B cell (primary cell): ENCODE measurements around the gene RPL13. TPM values are rescaled to one million over a fixed set of nuclear protein-coding genes. Genes with fewer than 3 reads are reported as not detected.

Experiments used
- ATAC-seq: fragments of 200-7000 bp; cut with Tn5 transposase; one replicate; pipeline ENCODE4 v1.10.0; 2021; ENCODE audit warnings: low read depth, mild to moderate bottlenecking, moderate number of reproducible peaks, moderate library complexity
- CTCF ChIA-PET: fragments of 350-600 bp; sonication (Branson Sonifier 250); formaldehyde crosslinking; loops from one replicate; lab custom pipeline; 2021; ENCODE audit warnings: antibody characterized with exemption, inconsistent platforms; lab: Charles Lee
- POLR2A ChIA-PET: fragments of 350-600 bp; sonication (Branson Sonifier 250); formaldehyde crosslinking; loops from one replicate; lab custom pipeline; 2021; ENCODE audit warnings: antibody characterized with exemption; lab: Charles Lee
- DNase-seq: peaks from one replicate; pipeline ENCODE4 v3.0.0; 2013
- H2AFZ ChIP-seq: 2 replicates; pipeline ENCODE4 v1.6.1; 2012; ENCODE audit warnings: mild to moderate bottlenecking, low read depth, low read length; ENCODE audit not compliant: insufficient read depth, poor library complexity, severe bottlenecking
- H3K27ac ChIP-seq, 2 donors: 1 replicate in 1 of 2; 2 replicates in 1 of 2; pipeline ENCODE4 v1.5.1; 2012 to 2013; ENCODE audit warnings: low read length in 2 of 2, mild to moderate bottlenecking in 2 of 2, moderate library complexity in 1 of 2
- H3K27me3 ChIP-seq, 4 experiments: fragments of 200-600 bp in 1 of 4; sonication (generic) in 1 of 4; replicated peaks in 1 of 4; 1 replicate in 2 of 4; 2 replicates in 2 of 4; pipeline versions ENCODE4 v1.6.1 to v1.7.0; 2013 to 2016; ENCODE audit warnings: low read length in 3 of 4, mild to moderate bottlenecking in 2 of 4, mixed read lengths in 1 of 4, moderate library complexity in 1 of 4; ENCODE audit not compliant: insufficient read depth in 4 of 4, control insufficient read depth in 3 of 4; ENCODE audit errors: control extremely low read depth in 1 of 4
- H3K36me3 ChIP-seq, 2 experiments: replicated peaks in 1 of 2; 1 replicate in 1 of 2; 2 replicates in 1 of 2; pipeline versions ENCODE4 v1.6.1 to v1.7.1; 2013; ENCODE audit warnings: low read length in 1 of 2; ENCODE audit not compliant: insufficient read depth in 2 of 2, control insufficient read depth in 1 of 2; ENCODE audit errors: control extremely low read depth in 1 of 2, extremely low read depth in 1 of 2
- H3K4me1 ChIP-seq, 2 donors: fragments of 200-600 bp in 1 of 2; sonication (generic) in 1 of 2; 1 replicate in 1 of 2; 2 replicates in 1 of 2; pipeline versions ENCODE4 v1.5.1 to v1.6.1; 2013 to 2017; ENCODE audit warnings: low read length in 2 of 2; ENCODE audit not compliant: control insufficient read depth in 2 of 2, insufficient read depth in 2 of 2
- H3K4me2 ChIP-seq: replicated peaks from 2 replicates; pipeline ENCODE3; 2012; ENCODE audit warnings: mild to moderate bottlenecking, low read depth, low read length; ENCODE audit not compliant: poor library complexity, severe bottlenecking
- H3K4me3 ChIP-seq, 5 experiments: fragments of 200-600 bp in 1 of 5; sonication (generic) in 1 of 5; 1 replicate in 3 of 5; 2 replicates in 2 of 5; pipeline versions ENCODE4 v1.5.1 to v1.7.0; 2011 to 2016; ENCODE audit warnings: low read length in 4 of 5, mild to moderate bottlenecking in 4 of 5, low read depth in 2 of 5, control low read depth in 1 of 5, moderate library complexity in 1 of 5; ENCODE audit not compliant: insufficient read depth in 1 of 5; ENCODE audit errors: control extremely low read depth in 1 of 5, extremely low read depth in 1 of 5
- H3K79me2 ChIP-seq: fragments of 200-600 bp; sonication (generic); one replicate; pipeline ENCODE4 v1.6.0; 2016; ENCODE audit warnings: low read length; ENCODE audit not compliant: control insufficient read depth, insufficient read depth
- H3K9ac ChIP-seq: fragments of 200-600 bp; sonication (generic); 2 replicates; pipeline ENCODE4 v1.6.1; 2017; ENCODE audit warnings: mild to moderate bottlenecking, low read length, moderate library complexity
- H3K9me3 ChIP-seq, 3 donors: one replicate each; pipeline versions ENCODE4 v1.6.1 to v1.7.1; 2013; ENCODE audit warnings: low read length in 2 of 3; ENCODE audit not compliant: control insufficient read depth in 2 of 3, insufficient read depth in 1 of 3; ENCODE audit errors: control extremely low read depth in 1 of 3
- H4K20me1 ChIP-seq: 2 replicates; pipeline ENCODE4 v1.6.0; 2012; ENCODE audit warnings: mild to moderate bottlenecking, low read length; ENCODE audit not compliant: insufficient read depth, control insufficient read depth, poor library complexity, severe bottlenecking
- H3K27ac Mint-ChIP-seq: one replicate; pipeline ENCODE4 v1.8.0; 2021; ENCODE audit warnings: mixed read lengths
- H3K27me3 Mint-ChIP-seq: one replicate; pipeline ENCODE4 v1.8.0; 2021; ENCODE audit warnings: mixed read lengths
- H3K4me1 Mint-ChIP-seq: one replicate; pipeline ENCODE4 v1.8.0; 2021; ENCODE audit warnings: mixed read lengths
- H3K4me3 Mint-ChIP-seq: one replicate; pipeline ENCODE4 v1.8.0; 2021; ENCODE audit warnings: mixed read lengths
- H3K9me3 Mint-ChIP-seq: one replicate; pipeline ENCODE4 v1.8.0; 2022; ENCODE audit warnings: mixed read lengths; ENCODE audit not compliant: insufficient read depth
- EZH2 ChIP-seq: IDR thresholded peaks from 2 replicates; pipeline ENCODE4 v1.6.1; 2012; ENCODE audit warnings: borderline replicate concordance, low read depth, mild to moderate bottlenecking, moderate library complexity, low read length; ENCODE audit not compliant: insufficient read depth, poor library complexity, severe bottlenecking
- WGBS: methylation state at CpG from one replicate; pipeline ENCODE4 v1.1.5; 2013; ENCODE audit warnings: missing lambda C conversion rate; ENCODE audit not compliant: insufficient coverage; 5-methylcytosine and 5-hydroxymethylcytosine counted together
- intact Hi-C: fragments of 100-400 bp; cut with micrococcal nuclease; formaldehyde crosslinking; loops from one replicate; pipeline ENCODE4 v1.10.0; 2022
- polyA plus RNA-seq: library from polyadenylated mRNA; depleted of rRNA; stranded (reverse); fragments of >200 nt; gene quantifications from 2 replicates; pipeline ENCODE4 v1.2.3, GENCODE V29; 2012
- total RNA-seq, 2 donors: library from RNA; stranded (reverse); fragments of 120-200 nt in 1 of 2; gene quantifications; 1 replicate in 1 of 2; 2 replicates in 1 of 2; pipeline versions ENCODE4 v1.2.3 to v1.2.4, GENCODE V29; 2013 to 2022
- TF ChIP-seq, protein P1 (sequence below): fragments of 200-600 bp; IDR thresholded peaks from one replicate; pipeline ENCODE4 v1.8.0; 2022; ENCODE audit warnings: antibody characterized with exemption, mild to moderate bottlenecking

RPL13 gene
- total and polyA plus RNA-seq, 2 donors (not counting 1 experiment from before 2014, with no cell fraction given) = 3,184 to 11,676 TPM

DNA sequence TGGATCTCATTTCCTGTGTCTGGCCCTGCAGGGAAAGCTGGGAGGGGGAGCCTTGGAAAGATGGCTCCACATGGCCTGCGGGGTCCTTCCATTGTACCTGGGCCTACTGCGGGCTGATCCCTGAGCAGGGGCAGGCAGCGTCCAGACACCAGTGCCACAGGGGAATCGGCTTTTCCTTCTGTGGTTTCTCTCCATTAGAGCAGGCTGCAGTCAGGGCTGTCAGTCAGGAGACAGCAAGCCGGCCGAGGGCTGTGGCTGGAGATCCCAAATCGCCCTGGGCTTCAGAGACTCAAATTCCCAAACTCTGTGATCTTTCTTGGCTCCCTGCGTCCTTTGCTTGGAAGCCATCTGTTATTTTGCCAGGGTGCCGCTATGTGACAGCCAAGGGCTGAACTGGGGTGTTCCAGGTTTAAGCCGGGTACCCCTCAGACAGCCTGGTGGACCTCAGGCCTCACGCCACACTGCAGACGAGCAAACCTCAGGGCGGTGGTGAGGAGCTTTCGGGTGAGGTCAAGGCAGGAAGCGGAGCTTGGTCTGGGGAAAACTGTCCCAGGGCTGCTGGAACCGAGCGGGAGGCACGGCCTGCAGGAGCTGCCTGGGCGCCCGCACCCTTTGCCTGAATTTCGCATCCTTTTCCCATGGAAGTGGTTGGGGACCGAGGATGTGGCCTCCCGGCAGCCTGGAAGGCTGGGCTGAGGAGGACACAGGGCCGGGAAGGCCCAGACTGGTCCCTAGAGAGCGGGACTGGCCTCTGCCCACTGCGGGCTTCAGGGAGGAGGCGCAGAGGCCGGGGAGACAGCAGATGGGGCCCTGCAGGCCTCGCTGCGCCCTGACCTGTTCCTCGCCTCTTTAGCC lies 13.6 kb downstream of the RPL13 start:
- peaks cover 29 to 30% of the 10 kb centered on the region in 2 donors for H3K4me1 ChIP-seq
- ChIA-PET POLR2A (no interaction called here), CTCF (no interaction called here)
- TF ChIP-seq EZH2 = no peak
- TF ChIP-seq, protein P1, sequence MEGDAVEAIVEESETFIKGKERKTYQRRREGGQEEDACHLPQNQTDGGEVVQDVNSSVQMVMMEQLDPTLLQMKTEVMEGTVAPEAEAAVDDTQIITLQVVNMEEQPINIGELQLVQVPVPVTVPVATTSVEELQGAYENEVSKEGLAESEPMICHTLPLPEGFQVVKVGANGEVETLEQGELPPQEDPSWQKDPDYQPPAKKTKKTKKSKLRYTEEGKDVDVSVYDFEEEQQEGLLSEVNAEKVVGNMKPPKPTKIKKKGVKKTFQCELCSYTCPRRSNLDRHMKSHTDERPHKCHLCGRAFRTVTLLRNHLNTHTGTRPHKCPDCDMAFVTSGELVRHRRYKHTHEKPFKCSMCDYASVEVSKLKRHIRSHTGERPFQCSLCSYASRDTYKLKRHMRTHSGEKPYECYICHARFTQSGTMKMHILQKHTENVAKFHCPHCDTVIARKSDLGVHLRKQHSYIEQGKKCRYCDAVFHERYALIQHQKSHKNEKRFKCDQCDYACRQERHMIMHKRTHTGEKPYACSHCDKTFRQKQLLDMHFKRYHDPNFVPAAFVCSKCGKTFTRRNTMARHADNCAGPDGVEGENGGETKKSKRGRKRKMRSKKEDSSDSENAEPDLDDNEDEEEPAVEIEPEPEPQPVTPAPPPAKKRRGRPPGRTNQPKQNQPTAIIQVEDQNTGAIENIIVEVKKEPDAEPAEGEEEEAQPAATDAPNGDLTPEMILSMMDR = no peak
- H3K4me1 Mint-ChIP-seq = peaks cover 16% of the 10 kb centered on the region
- peaks cover 0 to 26% (median 5%) of the 10 kb centered on the region in 4 experiments for H3K27me3 ChIP-seq
- H3K79me2 ChIP-seq = no peaks in the 10 kb centered on the region
- ATAC-seq (no peak), DNase-seq (no peak)
- intact Hi-C loops = no loop called here
- H3K36me3 ChIP-seq = no peaks in the 10 kb centered on the region
- H3K4me3 ChIP-seq = peak overlapping the region in 3 of 5 experiments; percentile 51 to 56 (median 54)
- WGBS = 86% methylated on average over 31 of the region's 31 CpGs
- peak overlapping the region; percentile 94 for H3K4me2 ChIP-seq
- H3K27me3 Mint-ChIP-seq = peaks cover 14% of the 10 kb centered on the region
- peak overlapping the region; percentile 71 for H3K4me3 Mint-ChIP-seq
- H3K27ac ChIP-seq = no peak overlapping the region
- no peaks in the 10 kb centered on the region for H3K9me3 Mint-ChIP-seq
- no peaks in the 10 kb centered on the region for H3K9me3 ChIP-seq
- peak overlapping the region; percentile 2 for H3K27ac Mint-ChIP-seq
- peaks cover 4% of the 10 kb centered on the region for H4K20me1 ChIP-seq
- H2AFZ ChIP-seq = peak overlapping the region; percentile 71
- peak overlapping the region; percentile 60 for H3K9ac ChIP-seq
